ENCODE measurements around the gene SMAD2.

- no peak for TF ChIP-seq EZH2phosphoT487 (IDR thresholded peaks at IDR 0.05; ENCODE audit: borderline replicate concordance, low read depth, low read length)
- TF ChIP-seq, protein P1, sequence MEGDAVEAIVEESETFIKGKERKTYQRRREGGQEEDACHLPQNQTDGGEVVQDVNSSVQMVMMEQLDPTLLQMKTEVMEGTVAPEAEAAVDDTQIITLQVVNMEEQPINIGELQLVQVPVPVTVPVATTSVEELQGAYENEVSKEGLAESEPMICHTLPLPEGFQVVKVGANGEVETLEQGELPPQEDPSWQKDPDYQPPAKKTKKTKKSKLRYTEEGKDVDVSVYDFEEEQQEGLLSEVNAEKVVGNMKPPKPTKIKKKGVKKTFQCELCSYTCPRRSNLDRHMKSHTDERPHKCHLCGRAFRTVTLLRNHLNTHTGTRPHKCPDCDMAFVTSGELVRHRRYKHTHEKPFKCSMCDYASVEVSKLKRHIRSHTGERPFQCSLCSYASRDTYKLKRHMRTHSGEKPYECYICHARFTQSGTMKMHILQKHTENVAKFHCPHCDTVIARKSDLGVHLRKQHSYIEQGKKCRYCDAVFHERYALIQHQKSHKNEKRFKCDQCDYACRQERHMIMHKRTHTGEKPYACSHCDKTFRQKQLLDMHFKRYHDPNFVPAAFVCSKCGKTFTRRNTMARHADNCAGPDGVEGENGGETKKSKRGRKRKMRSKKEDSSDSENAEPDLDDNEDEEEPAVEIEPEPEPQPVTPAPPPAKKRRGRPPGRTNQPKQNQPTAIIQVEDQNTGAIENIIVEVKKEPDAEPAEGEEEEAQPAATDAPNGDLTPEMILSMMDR (conservative IDR thresholded peaks at IDR 0.05; ENCODE audit: low read length), result no peak
These were observed 10.5 kb downstream of the SMAD2 start for GRCh38 chr18:47919916-47920315.
